KG1 (cell line): ENCODE data around the gene APP.
"Not testable (repeated sequence)": the region's sequence is repeated elsewhere in the genome, so short reads cannot be mapped to it uniquely, and the experiment has no call there.

Source experiments
- DNase-seq: peaks from one replicate; lab custom pipeline; 2025; lab: John Stamatoyannopoulos, UW

The APP gene

DNA sequence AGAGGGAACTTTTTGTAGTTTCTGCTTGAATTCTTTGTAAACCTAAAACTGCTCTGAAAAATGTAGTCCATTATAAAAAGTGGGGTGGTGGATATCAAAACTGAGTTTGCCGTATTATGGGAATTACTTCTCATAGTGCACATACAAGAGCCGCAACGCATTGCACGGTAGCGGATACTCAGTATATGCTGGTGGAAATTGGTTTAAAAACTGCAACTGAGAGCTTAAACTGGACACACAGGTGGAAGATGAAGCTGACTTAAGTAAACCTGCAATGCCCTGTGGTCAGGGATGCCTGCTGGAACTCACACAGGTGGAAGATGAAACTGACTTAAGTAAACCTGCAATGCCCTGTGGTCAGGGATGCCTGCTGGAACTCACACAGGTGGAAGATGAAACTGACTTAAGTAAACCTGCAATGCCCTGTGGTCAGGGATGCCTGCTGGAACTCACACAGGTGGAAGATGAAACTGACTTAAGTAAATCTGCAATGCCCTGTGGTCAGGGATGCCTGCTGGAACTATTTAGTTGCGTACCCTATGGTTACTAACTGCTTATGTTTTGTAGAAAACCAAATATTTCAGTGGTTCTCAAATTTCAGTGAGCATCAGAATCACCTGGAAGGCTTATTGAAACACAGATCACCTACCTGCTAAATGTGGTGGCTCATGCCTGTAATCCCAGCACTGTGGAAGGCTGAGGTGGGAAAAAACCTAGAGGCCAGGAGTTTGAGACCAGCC, 147.8 kb downstream of the APP start:
- not testable (repeated sequence) for DNase-seq

DNA sequence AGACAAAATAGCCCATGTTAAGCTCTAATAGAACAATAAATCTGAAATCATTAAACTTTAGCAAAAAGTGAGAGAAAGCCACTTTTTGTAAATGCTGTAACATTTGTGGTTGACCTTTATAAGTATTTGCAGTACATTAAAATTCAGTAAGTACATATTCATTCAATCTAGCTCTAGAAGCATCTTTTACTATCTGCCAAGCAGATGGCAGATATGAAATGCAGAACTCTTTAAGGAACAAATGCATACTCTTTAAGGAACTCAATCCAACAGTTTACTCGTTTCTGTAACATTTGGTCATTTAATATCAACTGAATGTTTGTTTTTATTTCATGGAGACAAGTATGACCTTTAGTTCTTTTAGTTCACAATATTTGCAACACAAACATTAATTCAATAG, 150.1 kb downstream of the APP start:
- no peak for DNase-seq

DNA sequence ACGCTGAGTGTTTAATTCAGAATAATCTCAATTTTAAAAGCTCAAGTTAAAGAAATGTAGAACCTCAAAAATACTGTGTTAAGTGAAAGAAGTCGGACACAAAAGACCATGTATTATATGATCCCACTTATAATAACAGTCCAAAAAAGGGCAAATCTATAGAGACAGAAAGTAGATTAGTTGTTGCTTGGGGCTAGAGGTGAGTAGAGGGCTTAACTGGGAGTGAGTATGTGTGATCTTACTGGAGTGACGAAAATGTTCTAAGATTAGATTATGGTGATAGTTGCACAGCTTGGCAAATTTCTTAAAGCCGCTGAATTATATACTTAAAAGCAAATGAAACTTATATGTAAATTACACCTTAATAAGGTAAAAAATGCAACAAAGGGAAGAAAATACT, 150.5 kb downstream of the APP start:
- DNase-seq, result no peak

DNA sequence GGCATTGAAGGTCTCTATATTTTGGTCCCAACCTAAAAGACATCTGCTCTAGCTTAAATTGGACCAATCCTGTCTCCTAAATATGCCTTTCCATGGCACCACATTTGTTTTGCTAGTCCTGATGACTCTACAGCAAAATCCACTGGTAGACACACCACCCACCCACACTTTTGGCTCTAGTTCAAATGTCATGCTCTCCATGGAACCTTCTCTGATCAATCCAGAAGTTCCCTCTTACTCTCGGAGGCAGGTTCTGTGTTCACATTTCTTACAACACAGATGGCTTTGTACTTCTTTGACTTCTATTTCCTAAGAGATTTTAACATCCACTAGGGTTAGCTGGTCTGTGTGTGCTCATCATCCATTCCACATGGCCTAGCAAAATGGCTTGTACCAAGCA, 151.3 kb downstream of the APP start:
- DNase-seq, result no peak

DNA sequence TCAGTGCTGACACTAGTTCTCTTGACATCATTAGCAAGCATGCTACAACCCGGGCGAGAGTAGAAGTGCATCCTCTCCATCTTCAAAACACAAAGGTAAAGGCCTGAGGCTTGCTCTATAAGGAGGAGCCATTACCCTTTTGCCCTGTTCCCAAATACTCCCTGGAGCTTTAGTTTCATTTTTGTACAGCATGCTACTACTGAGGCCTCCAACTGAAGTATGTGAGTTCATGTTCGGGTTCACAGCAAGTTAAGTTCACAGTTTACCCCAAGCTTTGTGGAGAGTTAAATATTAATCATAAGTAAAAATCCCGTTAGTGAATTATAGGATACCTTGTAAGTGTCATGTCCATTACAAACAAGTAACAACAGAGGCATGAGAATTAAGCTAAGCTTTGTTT, 156.6 kb downstream of the APP start:
- no peak for DNase-seq

DNA sequence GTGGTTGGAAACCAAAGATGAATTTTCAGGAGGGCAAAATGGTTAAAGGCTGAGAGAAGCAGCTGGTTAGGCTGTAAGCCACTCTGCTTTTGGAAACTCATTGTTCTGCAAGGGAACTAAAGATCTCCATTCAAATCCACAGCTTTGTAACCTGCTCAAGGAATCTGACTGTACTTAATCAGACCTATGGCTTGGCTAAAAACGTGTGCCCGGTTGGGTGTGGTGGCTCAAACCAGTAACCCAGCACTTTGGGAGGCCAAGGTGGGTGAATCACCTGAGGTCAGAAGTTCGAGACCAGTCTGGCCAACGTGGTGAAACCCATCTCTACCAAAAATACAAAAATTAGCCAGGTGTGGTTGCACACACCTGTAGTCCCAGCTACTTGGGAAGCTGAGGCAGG, 158.1 kb downstream of the APP start:
- not testable (repeated sequence) for DNase-seq

DNA sequence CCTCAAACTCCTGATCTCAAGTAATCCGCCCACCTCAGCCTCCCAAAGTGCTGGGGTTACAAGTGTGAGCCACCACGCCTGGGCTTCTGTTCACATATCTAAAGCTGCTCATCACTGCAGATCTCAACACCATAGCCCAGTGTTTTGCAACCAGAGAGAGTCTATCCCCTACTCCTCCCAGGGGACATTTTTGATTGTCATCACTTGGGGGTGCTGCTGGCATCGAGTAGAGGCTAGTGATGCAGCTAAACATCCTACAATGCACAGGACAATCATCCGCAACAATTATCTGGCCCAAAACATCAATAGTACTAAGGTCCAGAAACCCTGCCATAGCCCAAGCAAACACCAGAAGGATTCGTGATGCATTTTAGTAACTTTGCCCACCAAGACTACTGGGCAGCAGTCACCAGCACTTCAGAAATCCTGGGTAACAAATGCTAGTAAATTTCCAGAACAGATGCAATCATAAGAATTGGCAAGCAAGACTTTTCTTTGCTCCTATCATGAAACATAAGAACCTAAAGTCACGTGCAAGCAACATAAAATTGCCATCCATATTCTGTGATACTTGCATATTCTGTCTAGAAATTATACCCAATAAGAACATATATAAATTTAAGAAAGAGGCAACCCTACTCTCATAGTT, 159.2 kb downstream of the APP start:
- no peak for DNase-seq

DNA sequence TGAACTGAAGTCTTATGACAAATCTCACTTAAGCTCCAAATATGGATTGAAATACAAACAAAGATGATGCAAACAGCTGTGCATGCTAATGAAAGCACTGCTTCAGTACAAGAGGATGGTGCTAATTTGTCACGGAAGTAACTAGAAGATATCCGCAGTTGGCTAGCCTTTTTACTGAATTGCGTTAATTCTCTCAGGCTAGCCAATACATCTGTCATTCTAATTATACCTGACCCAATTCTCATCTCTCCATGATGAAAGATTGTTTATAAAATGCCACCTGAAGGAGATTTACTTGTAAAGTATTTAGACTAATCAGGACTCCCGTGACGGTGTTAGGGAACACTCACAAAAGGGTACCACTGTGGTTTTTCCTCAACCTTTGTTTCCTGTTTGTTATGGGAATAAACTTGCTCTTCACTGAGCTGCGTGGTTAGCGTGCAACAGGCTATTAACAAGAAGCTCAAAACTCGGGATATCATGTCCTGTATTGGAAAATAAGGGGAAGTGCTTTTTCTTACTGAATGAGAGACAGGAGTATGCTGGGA, 162.5 kb downstream of the APP start:
- DNase-seq, result no peak

DNA sequence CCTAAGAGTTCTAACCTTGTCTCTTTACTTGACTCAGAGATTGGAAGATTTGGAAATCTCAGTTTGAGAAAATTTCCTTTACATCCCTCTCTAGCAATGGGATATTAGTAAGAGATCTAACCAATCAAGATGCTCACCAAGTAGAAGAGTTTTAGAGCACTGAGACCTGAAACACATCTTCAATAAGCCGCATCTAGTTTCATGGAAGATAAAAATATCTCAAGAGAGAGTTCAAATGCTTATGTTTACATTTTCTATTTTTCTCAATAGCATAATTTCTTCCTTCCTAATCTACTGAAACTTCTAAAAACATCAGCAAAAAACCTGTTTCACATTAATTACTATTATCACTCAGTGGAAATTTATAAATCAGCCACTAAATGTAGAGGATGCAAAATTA, 165.1 kb downstream of the APP start:
- DNase-seq, result no peak

DNA sequence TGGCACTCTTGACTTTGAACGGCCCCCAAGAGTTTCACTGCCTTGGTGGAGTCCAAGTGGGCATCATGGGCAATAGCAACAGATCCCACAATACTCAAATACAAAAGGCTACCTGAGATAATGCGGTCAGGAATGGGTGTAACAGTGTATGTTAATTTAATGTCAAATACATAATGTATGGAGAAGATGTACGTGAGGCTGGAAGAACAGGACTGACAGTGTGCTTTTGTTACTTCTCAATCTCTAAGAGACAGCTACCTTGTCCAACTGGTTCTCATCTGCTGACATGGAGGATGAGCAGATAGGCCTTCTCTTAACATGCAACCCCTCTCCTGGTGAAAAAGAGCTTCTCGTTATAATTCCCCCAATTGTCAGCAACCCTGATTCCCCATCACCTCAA, 167.2 kb downstream of the APP start:
- DNase-seq, result no peak

DNA sequence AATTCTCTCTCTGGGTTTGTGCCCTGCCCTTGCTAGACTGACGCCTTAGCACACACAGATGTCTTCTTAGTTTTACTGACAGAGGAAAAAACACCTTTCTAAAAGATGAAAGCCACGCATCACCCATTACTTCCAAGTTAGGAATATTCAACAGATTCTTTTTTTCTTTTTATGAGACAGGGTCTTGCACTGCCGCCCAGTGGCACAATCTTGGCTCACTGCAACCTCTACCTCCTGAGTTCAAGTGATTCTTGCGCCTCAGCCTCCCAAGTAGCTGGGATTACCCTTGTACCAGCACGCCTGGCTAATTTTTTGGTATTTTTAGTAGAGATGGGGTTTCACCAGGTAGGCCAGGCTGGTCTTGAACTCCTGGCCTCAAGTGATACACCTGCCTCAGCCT, 169.2 kb downstream of the APP start:
- no peak for DNase-seq

DNA sequence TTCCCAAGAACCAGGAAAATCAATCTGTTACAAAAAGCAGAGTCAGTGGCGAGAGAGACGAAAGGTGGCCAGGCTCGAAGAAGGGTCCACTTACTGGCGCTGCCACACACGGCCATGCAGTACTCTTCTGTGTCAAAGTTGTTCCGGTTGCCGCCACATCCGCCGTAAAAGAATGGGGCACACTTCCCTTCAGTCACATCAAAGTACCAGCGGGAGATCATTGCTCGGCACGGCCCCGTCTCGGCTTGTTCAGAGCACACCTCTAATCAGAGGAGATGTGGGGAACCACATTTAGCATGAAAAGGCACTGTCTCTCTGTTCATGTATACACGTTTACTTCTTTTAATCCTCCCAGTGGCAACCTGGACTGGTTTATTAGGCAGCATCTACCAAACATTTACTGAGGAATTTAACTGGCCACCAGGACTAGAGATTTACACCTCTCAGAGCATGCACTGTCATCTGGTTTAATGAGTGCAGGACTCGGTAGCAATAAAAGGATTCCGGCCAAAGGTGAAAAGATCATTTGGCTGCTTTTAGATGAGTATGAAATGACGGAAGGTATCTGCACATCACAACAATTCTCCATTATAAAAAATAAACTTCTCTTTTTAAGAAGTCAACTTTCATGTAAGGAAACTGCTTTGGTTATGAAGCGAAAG, 170.5 kb downstream of the APP start:
- no peak for DNase-seq

DNA sequence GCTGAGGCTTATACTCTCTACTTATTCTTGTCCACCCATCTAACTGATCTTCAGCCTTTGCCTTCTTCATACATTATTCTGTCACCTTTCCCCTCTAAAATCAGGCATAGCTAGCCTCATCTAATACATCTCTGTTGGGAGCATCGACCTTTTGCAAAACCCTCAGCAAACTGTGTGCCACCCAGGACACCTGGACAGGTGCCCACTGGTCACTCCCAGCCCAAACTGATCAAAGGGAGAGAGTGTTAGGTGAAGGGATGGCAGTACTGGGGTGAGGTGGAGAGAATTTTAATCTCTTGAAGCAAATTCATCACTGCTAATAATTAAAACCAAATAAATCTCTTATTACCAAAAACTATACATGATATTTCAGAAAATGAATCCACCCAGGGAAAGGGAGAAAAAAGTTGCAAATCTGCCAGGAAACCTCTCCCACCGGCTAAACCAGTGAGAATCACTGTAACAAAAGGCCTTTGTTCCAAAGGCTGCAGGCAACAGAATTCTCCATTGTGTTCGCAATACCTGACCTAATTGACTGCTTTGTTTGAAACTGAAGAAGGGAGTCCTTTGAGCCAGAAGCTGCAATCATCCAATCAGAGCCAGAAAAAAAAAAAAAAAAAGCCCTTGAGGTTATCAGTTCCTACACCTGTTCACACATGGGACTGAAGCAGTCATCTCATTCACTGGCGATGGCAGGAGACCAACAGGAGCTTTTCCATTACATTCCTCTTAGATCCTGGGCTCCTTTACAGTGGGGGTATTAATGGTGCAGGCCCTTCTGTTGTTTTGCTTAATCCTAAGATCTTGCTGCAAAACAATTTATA, 172.6 kb downstream of the APP start:
- DNase-seq, result no peak

DNA sequence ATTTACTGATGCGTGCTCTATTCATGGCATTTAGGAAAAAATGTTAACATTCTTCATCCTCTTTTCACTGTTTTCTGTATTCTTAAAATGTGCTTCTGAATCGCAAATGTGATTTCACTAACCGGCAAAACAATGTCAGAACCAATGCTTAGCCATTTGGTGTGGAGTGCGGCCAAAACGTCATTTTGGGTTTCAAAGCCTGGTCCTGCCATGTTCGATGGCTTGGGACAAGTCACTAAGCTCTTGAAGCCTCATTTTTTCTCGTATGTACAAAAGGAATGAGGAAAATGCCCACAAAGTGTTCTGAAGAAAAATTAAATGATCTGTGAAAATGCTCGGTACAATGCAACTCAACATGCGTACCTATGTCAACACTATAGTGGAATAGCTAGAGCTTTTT, 175.3 kb downstream of the APP start:
- no peak for DNase-seq

DNA sequence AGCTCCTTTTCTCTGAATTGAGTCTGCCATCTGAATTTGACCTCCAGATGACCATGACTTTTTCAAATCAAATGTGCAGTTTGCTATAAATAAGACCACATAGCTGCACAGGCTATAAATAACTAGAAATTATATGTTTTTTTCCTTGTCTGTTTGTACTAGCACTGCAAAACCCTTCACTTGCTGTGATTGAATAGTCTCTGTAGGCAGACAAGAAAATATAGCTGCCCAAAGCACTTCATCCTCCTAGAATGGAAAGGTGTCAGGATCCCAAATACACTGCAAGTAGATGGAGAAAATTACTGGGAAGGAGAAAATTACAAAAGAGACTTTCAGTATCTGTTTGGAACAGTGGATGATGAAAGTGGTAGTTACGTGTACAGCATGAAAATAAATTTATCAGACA, 175.8 kb downstream of the APP start:
- no peak for DNase-seq

DNA sequence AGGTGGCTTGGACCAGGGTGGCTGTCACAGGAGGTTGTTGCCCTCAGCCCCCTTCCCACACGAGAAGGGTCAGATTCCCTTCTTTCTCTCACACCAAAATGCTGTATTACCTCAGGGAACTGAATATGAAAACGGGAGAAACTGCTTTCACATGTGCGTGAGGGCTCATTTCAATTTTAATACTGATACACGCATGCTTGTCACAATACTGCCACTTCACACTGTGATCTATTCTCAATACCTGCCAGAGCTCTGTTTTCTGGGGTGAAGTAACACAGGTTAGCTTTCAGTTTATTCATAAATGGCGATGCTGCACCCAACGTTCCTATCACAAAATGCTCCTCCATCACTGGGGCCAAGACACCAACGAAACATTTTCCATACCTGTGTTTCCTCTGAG, 181.8 kb downstream of the APP start:
- no peak for DNase-seq

DNA sequence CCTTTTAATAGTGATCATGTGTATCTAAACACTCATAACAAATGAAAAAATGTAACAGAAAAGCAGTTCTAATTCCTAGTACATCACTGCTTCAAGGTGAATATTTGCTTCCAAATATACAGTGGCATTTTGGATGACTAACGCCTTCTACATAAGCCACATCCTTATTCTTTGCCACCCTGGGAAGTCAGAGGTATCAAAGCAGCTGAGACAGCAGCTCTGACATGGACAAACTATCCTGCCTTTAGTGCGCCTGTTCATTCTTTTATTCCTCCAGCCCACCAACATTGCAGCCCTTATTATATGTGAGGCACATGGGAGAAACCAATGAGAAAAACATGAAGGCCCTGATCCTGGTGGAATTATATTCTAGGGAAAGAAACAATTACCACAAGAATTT, 183.0 kb downstream of the APP start:
- no peak for DNase-seq

DNA sequence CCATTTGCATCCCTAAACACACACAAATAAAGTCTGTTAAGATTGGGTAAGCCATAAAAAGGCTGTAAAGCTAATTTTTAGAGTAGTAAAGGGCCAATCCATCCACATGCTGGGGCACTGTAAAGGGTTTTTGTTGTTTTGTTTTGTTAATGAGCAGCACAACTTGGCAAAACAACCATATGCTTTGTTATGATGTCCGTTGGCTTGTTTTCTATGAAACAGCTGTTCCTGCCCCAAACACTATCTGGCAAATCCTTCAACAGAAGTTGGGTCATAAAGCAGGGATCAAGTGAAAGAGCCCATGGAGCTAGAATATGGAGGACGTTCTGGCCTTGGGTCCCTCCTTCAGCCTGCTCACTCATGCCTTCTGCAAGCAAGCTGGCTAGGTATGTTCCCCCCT, 183.6 kb downstream of the APP start:
- DNase-seq, result no peak

DNA sequence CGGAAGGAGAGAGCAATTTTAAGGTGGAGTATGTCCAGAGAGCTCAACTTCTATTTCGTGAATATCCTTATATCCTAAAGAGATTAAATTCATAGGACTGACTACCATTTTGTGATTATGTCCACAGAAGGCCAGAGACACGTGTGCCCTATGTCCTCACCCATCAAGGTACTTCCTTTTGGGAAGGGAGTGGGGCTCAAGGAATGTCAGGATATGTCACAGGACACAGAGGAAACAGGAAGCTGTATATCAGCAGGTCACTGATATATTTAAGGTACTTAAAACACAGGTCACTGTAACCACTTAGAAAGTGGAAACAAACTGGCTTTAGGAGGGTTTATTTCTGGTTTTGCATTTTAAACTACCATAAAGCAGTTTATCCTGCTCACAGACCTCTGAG, 184.6 kb downstream of the APP start:
- no peak for DNase-seq

DNA sequence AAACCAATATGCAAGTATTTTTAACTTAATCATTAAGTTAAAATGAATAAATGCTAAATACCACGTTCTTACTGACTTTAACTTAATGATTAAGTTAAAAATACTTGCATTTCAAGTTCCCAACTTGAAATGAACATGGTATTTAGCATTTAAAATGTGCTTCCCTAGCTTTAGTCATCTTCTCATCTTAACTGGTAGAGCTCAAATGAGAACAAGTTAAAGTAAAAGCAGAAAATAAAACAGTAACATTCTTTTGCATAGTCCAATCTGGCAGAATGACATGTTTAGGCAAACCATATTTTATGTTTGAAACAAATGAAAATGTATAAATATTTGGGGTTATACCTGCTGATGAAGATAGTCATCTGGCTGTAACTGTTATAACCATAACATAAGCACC, 186.0 kb downstream of the APP start:
- DNase-seq, result no peak

DNA sequence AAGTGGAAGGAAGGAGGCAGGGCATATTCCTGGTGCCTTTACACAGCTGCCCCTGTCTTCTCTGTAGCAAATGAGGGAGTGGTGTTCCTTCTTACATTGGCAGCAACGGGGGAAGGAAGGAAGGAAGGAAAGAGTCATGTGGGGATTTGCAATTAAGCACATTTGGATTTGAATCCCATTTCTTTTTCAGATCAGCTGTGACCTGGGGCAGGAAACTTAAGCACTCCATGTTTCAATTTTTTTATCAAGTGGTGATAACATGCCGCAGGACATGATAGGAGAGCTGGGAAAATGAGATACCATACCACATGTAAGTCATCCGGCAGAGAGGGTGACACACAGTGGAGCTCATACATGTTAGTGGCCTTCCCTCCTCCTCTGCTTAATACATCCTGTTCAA, 186.8 kb downstream of the APP start:
- DNase-seq, result no peak

DNA sequence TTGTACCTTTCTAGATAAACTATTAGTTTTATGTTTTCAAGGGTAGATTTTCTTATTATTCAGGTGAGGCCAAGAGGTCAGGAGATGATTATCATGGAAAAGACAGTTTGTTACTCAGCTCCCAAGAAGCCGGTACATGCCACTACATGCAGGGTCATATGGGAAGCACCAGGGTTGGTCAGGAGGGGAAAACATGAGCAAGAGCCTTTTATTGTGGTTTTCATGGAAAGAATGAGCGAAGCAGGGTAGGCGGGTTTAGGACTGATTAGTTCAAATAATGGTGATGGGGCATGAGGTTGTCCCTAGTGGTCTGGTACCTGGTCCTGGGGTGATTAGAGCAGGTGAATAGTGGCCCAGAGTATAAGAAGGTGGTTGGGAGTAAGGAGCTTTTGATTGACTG, 189.9 kb downstream of the APP start:
- no peak for DNase-seq
